Measurements from ENCODE around the gene NAT10. TPM values are rescaled to one million over a fixed set of nuclear protein-coding genes. Genes with fewer than 3 reads are reported as not detected.

Gene NAT10
- total RNA-seq, 2 experiments from 2014 or later = 63.8 to 93.9 TPM

- Mint-ChIP-seq H3K27ac (peak overlapping the region; percentile 41), H3K36me3 (no peaks in the 10 kb centered on the region), H3K9me3 (ENCODE audit: low read depth) (no peaks in the 10 kb centered on the region), H3K4me1 (peaks cover 28% of the 10 kb centered on the region), H3K27me3 (peaks cover 3% of the 10 kb centered on the region), H3K4me3 (no peak overlapping the region)
- ATAC-seq (no peak), DNase-seq (no peak)
- CTCF ChIA-PET = interaction anchor here (0.5 to 6.5 kb wide), 6 partner anchors 7 to 186 kb away, joined by 3 to 44 read pairs (median 4); partner anchors contain the start of gene ABTB2
Observed at GRCh38 chr11:34181856-34182405, 76.5 kb downstream of the NAT10 start.

- no peak overlapping the region for H3K27ac Mint-ChIP-seq
- H3K36me3 Mint-ChIP-seq = no peaks in the 10 kb centered on the region
- CTCF ChIA-PET = interaction anchor here (0.7 to 6.5 kb wide), 4 partner anchors 8 to 175 kb away, joined by 3 to 44 read pairs (median 4); partner anchors contain the start of gene ABTB2
- peaks cover 28% of the 10 kb centered on the region for H3K4me1 Mint-ChIP-seq
- no peak overlapping the region for H3K4me3 Mint-ChIP-seq
- no peak for DNase-seq
- ATAC-seq = no peak
- peaks cover 3% of the 10 kb centered on the region for H3K27me3 Mint-ChIP-seq
- no peaks in the 10 kb centered on the region for H3K9me3 Mint-ChIP-seq (ENCODE audit: low read depth)
Observed at GRCh38 chr11:34182425-34182824, 77.0 kb downstream of the NAT10 start.

GRCh38 chr11:34182921-34183685, 77.7 kb downstream of the NAT10 start:
- Mint-ChIP-seq H3K36me3 (no peaks in the 10 kb centered on the region), H3K27me3 (no peaks in the 10 kb centered on the region), H3K9me3 (ENCODE audit: low read depth) (no peaks in the 10 kb centered on the region), H3K4me3 (no peak overlapping the region), H3K27ac (no peak overlapping the region), H3K4me1 (peaks cover 27% of the 10 kb centered on the region)
- ATAC-seq = no peak
- CTCF ChIA-PET = interaction anchor here (0.7 to 6.5 kb wide), 2 partner anchors 8 to 174 kb away, joined by 3 to 44 read pairs; partner anchors contain the start of gene ABTB2
- DNase-seq = no peak

- Mint-ChIP-seq H3K9me3 (ENCODE audit: low read depth) (no peaks in the 10 kb centered on the region), H3K4me1 (peaks cover 27% of the 10 kb centered on the region), H3K27ac (no peak overlapping the region), H3K4me3 (no peak overlapping the region), H3K36me3 (no peaks in the 10 kb centered on the region), H3K27me3 (no peaks in the 10 kb centered on the region)
- DNase-seq (no peak), ATAC-seq (no peak)
- CTCF ChIA-PET = interaction anchor here (1.5 to 6.5 kb wide), 2 partner anchors 9 to 196 kb away, joined by 4 to 44 read pairs; no protein-coding TSS in a partner anchor
Observed at GRCh38 chr11:34183848-34184391, 78.5 kb downstream of the NAT10 start.

- H3K4me3 Mint-ChIP-seq = no peak overlapping the region
- CTCF ChIA-PET = interaction anchor here (0.6 to 6.5 kb wide), 3 partner anchors 10 to 197 kb away, joined by 3 to 44 read pairs (median 4); no protein-coding TSS in a partner anchor
- no peaks in the 10 kb centered on the region for H3K9me3 Mint-ChIP-seq (ENCODE audit: low read depth)
- peaks cover under 1% of the 10 kb centered on the region for H3K27me3 Mint-ChIP-seq
- ATAC-seq (no peak), DNase-seq (no peak)
- no peaks in the 10 kb centered on the region for H3K36me3 Mint-ChIP-seq
- H3K27ac Mint-ChIP-seq = no peak overlapping the region
- peaks cover 25% of the 10 kb centered on the region for H3K4me1 Mint-ChIP-seq
Observed at GRCh38 chr11:34184505-34185015, 79.1 kb downstream of the NAT10 start.

GRCh38 chr11:34185926-34186841, 80.8 kb downstream of the NAT10 start:
- Mint-ChIP-seq H3K36me3 (no peaks in the 10 kb centered on the region), H3K4me1 (peaks cover 10% of the 10 kb centered on the region), H3K27me3 (peaks cover 2% of the 10 kb centered on the region), H3K9me3 (ENCODE audit: low read depth) (no peaks in the 10 kb centered on the region), H3K27ac (no peak overlapping the region), H3K4me3 (no peak overlapping the region)
- DNase-seq (no peak), ATAC-seq (no peak)
- CTCF ChIA-PET = interaction anchor here (6.5 kb wide), 1 partner anchor 12 kb away, joined by 44 read pairs; no protein-coding TSS in a partner anchor

GRCh38 chr11:34188181-34188580, 82.8 kb downstream of the NAT10 start:
- peaks cover 2% of the 10 kb centered on the region for H3K27me3 Mint-ChIP-seq
- DNase-seq (no peak), ATAC-seq (no peak)
- peaks cover 7% of the 10 kb centered on the region for H3K4me1 Mint-ChIP-seq
- H3K27ac Mint-ChIP-seq = no peak overlapping the region
- CTCF ChIA-PET = interaction anchor here (6.5 kb wide), 1 partner anchor 14 kb away, joined by 44 read pairs; no protein-coding TSS in a partner anchor
- no peaks in the 10 kb centered on the region for H3K36me3 Mint-ChIP-seq
- no peak overlapping the region for H3K4me3 Mint-ChIP-seq
- H3K9me3 Mint-ChIP-seq (ENCODE audit: low read depth) = no peaks in the 10 kb centered on the region

- no peak for DNase-seq
- H3K4me3 Mint-ChIP-seq = no peak overlapping the region
- peaks cover 2% of the 10 kb centered on the region for H3K27me3 Mint-ChIP-seq
- H3K36me3 Mint-ChIP-seq = no peaks in the 10 kb centered on the region
- H3K27ac Mint-ChIP-seq = no peak overlapping the region
- no peaks in the 10 kb centered on the region for H3K9me3 Mint-ChIP-seq (ENCODE audit: low read depth)
- H3K4me1 Mint-ChIP-seq = peaks cover 8% of the 10 kb centered on the region
- no peak for ATAC-seq
- CTCF ChIA-PET = no interaction called here
Observed at GRCh38 chr11:34189191-34189590, 83.8 kb downstream of the NAT10 start.

GRCh38 chr11:34190192-34191139, 85.0 kb downstream of the NAT10 start:
- DNase-seq (no peak), ATAC-seq (no peak)
- peaks cover 8% of the 10 kb centered on the region for H3K4me1 Mint-ChIP-seq
- H3K4me3 Mint-ChIP-seq = no peak overlapping the region
- CTCF ChIA-PET = interaction anchor here (2.0 kb wide), 1 partner anchor 16 kb away, joined by 8 read pairs; no protein-coding TSS in a partner anchor
- H3K27me3 Mint-ChIP-seq = peaks cover 2% of the 10 kb centered on the region
- no peak overlapping the region for H3K27ac Mint-ChIP-seq
- H3K36me3 Mint-ChIP-seq = no peaks in the 10 kb centered on the region
- H3K9me3 Mint-ChIP-seq (ENCODE audit: low read depth) = no peaks in the 10 kb centered on the region

- CTCF ChIA-PET = interaction anchor here (2.0 kb wide), 1 partner anchor 17 kb away, joined by 8 read pairs; no protein-coding TSS in a partner anchor
- ATAC-seq = no peak
- H3K9me3 Mint-ChIP-seq (ENCODE audit: low read depth) = no peaks in the 10 kb centered on the region
Observed at GRCh38 chr11:34191578-34191977, 86.1 kb downstream of the NAT10 start.

GRCh38 chr11:34192481-34193401, 87.3 kb downstream of the NAT10 start:
- Mint-ChIP-seq H3K27me3 (peaks cover 2% of the 10 kb centered on the region), H3K36me3 (no peaks in the 10 kb centered on the region), H3K4me3 (no peak overlapping the region), H3K27ac (peak overlapping the region; percentile 13), H3K4me1 (peaks cover 16% of the 10 kb centered on the region), H3K9me3 (ENCODE audit: low read depth) (no peaks in the 10 kb centered on the region)
- DNase-seq = no peak
- CTCF ChIA-PET = interaction anchor here (1.0 to 1.6 kb wide), 2 partner anchors 11 to 22 kb away, joined by 3 to 5 read pairs; no protein-coding TSS in a partner anchor
- no peak for ATAC-seq

More at GRCh38 chr11:34191578-34191977, 86.1 kb downstream of the NAT10 start:
- no peaks in the 10 kb centered on the region for H3K36me3 Mint-ChIP-seq
- H3K4me1 Mint-ChIP-seq = peaks cover 8% of the 10 kb centered on the region
- H3K27me3 Mint-ChIP-seq = peaks cover 2% of the 10 kb centered on the region
- DNase-seq = no peak
- H3K4me3 Mint-ChIP-seq = no peak overlapping the region
- H3K27ac Mint-ChIP-seq = no peak overlapping the region

All from activated CD8-positive, alpha-beta memory T cell treated with anti-CD3 and anti-CD28 coated beads, Interleukin-2, amount 10 ng/mL, durations not matched to agents 7 days and 5 days (primary cell).